ENCODE data around the gene MAGEB17. TPM values are rescaled to one million over a fixed set of nuclear protein-coding genes. Genes with fewer than 3 reads are reported as not detected.

The MAGEB17 gene, protein sequence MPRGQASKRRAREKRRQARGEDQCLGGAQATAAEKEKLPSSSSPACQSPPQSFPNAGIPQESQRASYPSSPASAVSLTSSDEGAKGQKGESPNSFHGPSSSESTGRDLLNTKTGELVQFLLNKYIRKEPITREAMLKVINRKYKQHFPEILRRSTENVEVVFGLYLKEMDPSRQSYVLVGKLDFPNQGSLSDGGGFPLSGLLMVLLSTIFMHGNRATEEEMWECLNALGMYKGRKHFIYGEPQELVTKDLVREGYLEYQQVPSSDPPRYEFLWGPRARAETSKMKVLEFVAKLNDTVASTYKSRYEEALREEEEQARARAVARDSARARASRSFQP
- total RNA-seq (not detected in 2 replicates), polyA plus RNA-seq (0.06 and 0.10 TPM in 2 replicates), polyA minus RNA-seq (ENCODE audit: low replicate concordance) (not detected in 2 replicates)
- 0.08 TPM in 1 of 2 replicates, not detected in the other for polyA plus RNA-seq (2012)

DNA sequence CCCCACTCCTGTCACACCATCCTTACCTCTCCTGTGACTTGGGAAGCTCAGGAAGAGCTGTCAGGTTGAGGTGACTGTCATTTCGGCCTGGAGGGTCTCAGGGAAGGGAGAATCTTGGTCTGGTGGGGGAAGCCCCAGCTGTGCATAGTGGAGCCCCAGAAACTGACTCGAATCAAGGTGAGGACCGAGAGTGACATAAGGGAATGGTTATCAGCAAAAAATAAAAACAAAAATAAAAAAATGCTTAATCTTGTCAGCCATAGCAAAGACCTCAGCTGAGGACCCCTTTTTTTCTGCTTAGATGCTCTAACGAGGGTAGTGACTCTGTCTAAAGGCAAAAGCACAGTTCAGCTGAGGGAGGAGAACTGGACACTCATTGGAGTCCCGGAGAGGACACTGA is at the start of gene MAGEB17:
TSS of gene MAGEB17 (plus strand) at position 301 of the 400 bp plus-strand sequence. CDS start 2,902 bp downstream, outside the sequence.
- no peak within 1 kb of the TSS for H2AFZ ChIP-seq (ENCODE audit: low read length)
- no peaks in the 10 kb centered on the region for H3K27me3 ChIP-seq (ENCODE audit: control insufficient read depth, insufficient read depth, low read length)
- TF ChIP-seq, protein P1, sequence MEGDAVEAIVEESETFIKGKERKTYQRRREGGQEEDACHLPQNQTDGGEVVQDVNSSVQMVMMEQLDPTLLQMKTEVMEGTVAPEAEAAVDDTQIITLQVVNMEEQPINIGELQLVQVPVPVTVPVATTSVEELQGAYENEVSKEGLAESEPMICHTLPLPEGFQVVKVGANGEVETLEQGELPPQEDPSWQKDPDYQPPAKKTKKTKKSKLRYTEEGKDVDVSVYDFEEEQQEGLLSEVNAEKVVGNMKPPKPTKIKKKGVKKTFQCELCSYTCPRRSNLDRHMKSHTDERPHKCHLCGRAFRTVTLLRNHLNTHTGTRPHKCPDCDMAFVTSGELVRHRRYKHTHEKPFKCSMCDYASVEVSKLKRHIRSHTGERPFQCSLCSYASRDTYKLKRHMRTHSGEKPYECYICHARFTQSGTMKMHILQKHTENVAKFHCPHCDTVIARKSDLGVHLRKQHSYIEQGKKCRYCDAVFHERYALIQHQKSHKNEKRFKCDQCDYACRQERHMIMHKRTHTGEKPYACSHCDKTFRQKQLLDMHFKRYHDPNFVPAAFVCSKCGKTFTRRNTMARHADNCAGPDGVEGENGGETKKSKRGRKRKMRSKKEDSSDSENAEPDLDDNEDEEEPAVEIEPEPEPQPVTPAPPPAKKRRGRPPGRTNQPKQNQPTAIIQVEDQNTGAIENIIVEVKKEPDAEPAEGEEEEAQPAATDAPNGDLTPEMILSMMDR (conservative IDR thresholded peaks at IDR 0.05 in 1 of 2, IDR thresholded peaks at IDR 0.05 in 1 of 2; ENCODE audit: low read depth in 1 of 2, low read length in 2 of 2): no peak
- no peak for TF ChIP-seq EZH2 (IDR thresholded peaks at IDR 0.05; ENCODE audit: low read length, missing control alignments)
- H4K20me1 ChIP-seq (ENCODE audit: control insufficient read depth, extremely low read depth, insufficient read depth, low read length): no peaks in the 10 kb centered on the region
- DNase-seq (ENCODE audit: low read depth in 2 of 2): no peak
- no peaks in the 10 kb centered on the region for H3K9me3 ChIP-seq (ENCODE audit: control insufficient read depth, insufficient read depth, low read depth, low read length)
- H3K79me2 ChIP-seq (ENCODE audit: control insufficient read depth, insufficient read depth, low read length): no peaks in the 10 kb centered on the region
- no peaks in the 10 kb centered on the region for H3K36me3 ChIP-seq (ENCODE audit: control insufficient read depth, insufficient read depth, low read length)
- H3K4me1 ChIP-seq (ENCODE audit: control insufficient read depth, extremely low read depth, insufficient read depth, low read length): peaks cover 4% of the 10 kb centered on the region
- H3K4me2 ChIP-seq (ENCODE audit: extremely low read depth, insufficient read depth, low read length): no peak within 1 kb of the TSS
- no peak within 1 kb of the TSS for H3K27ac ChIP-seq (ENCODE audit: insufficient read depth, low read length)
- no peak within 1 kb of the TSS for H3K4me3 ChIP-seq (replicated peaks in 1 of 4; ENCODE audit: control extremely low read depth in 1 of 4, insufficient read depth in 1 of 4, low read depth in 3 of 4, low read length in 4 of 4)
- no peak within 1 kb of the TSS for H3K9ac ChIP-seq (ENCODE audit: insufficient read depth, low read length)

DNA sequence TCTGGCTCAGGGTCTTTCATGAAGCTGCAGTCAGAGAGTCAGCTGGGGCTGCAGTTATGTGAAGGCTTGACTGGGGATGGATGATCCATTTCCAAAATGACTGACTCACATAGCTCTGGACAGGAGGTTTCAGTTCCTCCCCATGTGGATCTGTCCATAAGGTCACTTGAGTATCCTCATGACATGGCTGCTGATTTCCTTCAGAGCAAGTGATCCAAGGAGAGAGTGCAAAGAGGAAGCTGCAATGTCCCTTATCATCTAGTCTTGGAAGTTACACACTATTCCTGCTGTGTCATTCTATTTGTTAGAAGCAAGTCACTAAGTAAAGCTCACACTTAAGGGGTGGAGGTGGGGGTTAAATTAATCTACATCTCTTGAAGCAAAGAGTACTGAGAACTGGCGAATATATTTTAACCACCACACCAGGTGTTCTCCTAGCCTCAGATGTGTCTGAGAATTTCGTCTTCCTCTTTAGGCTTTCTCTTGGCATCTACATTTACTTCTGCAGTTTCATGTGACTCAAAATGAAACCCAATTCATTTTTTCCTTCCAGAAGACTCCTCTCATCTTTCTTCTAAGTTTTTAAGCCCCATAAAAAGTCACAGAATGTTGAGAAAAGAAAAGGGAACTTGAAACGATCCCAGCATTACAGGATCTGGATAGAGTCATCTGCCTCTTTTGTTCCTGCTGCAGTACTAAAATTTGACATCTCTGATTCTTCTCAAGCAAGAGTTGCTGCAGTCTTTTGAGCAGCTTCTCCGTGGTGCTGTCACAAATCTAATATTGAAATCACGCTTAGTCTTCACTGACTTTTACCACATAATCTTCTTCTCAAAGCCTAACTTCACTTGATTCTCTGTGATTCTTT is 47.7 kb upstream of the MAGEB17 start:
- Histone ChIP-seq H3K4me1 (ENCODE audit: control insufficient read depth, extremely low read depth, insufficient read depth, low read length) (no peaks in the 10 kb centered on the region), H3K4me2 (ENCODE audit: extremely low read depth, insufficient read depth, low read length) (no peak overlapping the region), H3K27me3 (ENCODE audit: control insufficient read depth, insufficient read depth, low read length) (no peaks in the 10 kb centered on the region), H3K9me3 (ENCODE audit: control insufficient read depth, insufficient read depth, low read depth, low read length) (no peaks in the 10 kb centered on the region), H3K9ac (ENCODE audit: insufficient read depth, low read length) (no peak overlapping the region), H3K27ac (ENCODE audit: insufficient read depth, low read length) (no peak overlapping the region), H3K79me2 (ENCODE audit: control insufficient read depth, insufficient read depth, low read length) (no peaks in the 10 kb centered on the region), H3K36me3 (ENCODE audit: control insufficient read depth, insufficient read depth, low read length) (no peaks in the 10 kb centered on the region), H4K20me1 (ENCODE audit: control insufficient read depth, extremely low read depth, insufficient read depth, low read length) (no peaks in the 10 kb centered on the region), H2AFZ (ENCODE audit: low read length) (no peak overlapping the region), H3K4me3 (replicated peaks in 1 of 4; ENCODE audit: control extremely low read depth in 1 of 4, insufficient read depth in 1 of 4, low read depth in 3 of 4, low read length in 4 of 4) (no peak overlapping the region)
- TF ChIP-seq, protein P1 (conservative IDR thresholded peaks at IDR 0.05 in 1 of 2, IDR thresholded peaks at IDR 0.05 in 1 of 2; ENCODE audit: low read depth in 1 of 2, low read length in 2 of 2): no peak
- TF ChIP-seq EZH2 (IDR thresholded peaks at IDR 0.05; ENCODE audit: low read length, missing control alignments): no peak
- DNase-seq (ENCODE audit: low read depth in 2 of 2): no peak

DNA sequence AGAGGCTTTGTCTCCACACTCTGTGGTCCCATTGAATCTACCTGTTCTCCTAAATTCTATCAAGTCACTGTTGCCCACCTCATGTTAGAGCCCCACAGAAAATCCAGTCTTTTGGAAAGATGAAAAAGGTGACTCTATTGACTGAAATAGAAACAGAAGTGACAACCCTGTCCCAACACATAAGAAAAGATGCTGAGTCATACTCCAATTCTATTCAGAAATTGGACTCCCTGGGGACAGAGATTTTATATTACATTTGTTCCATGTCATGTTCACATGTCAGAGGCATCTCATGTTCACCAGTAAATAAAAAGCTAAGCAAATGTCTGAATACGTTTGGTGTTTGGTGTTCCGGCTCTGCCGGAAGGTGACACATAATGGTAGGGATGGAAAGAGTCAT is 46.9 kb upstream of the MAGEB17 start:
- no peak for TF ChIP-seq EZH2 (IDR thresholded peaks at IDR 0.05; ENCODE audit: low read length, missing control alignments)
- TF ChIP-seq, protein P1 (conservative IDR thresholded peaks at IDR 0.05 in 1 of 2, IDR thresholded peaks at IDR 0.05 in 1 of 2; ENCODE audit: low read depth in 1 of 2, low read length in 2 of 2): no peak
- Histone ChIP-seq H3K4me3 (replicated peaks in 1 of 4; ENCODE audit: control extremely low read depth in 1 of 4, insufficient read depth in 1 of 4, low read depth in 3 of 4, low read length in 4 of 4) (no peak overlapping the region), H3K79me2 (ENCODE audit: control insufficient read depth, insufficient read depth, low read length) (no peaks in the 10 kb centered on the region), H4K20me1 (ENCODE audit: control insufficient read depth, extremely low read depth, insufficient read depth, low read length) (no peaks in the 10 kb centered on the region), H3K4me1 (ENCODE audit: control insufficient read depth, extremely low read depth, insufficient read depth, low read length) (no peaks in the 10 kb centered on the region), H3K9ac (ENCODE audit: insufficient read depth, low read length) (no peak overlapping the region), H3K9me3 (ENCODE audit: control insufficient read depth, insufficient read depth, low read depth, low read length) (no peaks in the 10 kb centered on the region), H3K27me3 (ENCODE audit: control insufficient read depth, insufficient read depth, low read length) (no peaks in the 10 kb centered on the region), H2AFZ (ENCODE audit: low read length) (no peak overlapping the region), H3K27ac (ENCODE audit: insufficient read depth, low read length) (no peak overlapping the region), H3K4me2 (ENCODE audit: extremely low read depth, insufficient read depth, low read length) (no peak overlapping the region), H3K36me3 (ENCODE audit: control insufficient read depth, insufficient read depth, low read length) (no peaks in the 10 kb centered on the region)
- no peak for DNase-seq (ENCODE audit: low read depth in 2 of 2)
